ENCODE results near the gene NAT10. TPM values are rescaled to one million over a fixed set of nuclear protein-coding genes. Genes with fewer than 3 reads are reported as not detected.
"Not testable (repeated sequence)": the region's sequence is repeated elsewhere in the genome, so short reads cannot be mapped to it uniquely, and the experiment has no call there.

Gene NAT10
- total RNA-seq, 1 donor from 2014 or later, result 64.5 TPM

DNA sequence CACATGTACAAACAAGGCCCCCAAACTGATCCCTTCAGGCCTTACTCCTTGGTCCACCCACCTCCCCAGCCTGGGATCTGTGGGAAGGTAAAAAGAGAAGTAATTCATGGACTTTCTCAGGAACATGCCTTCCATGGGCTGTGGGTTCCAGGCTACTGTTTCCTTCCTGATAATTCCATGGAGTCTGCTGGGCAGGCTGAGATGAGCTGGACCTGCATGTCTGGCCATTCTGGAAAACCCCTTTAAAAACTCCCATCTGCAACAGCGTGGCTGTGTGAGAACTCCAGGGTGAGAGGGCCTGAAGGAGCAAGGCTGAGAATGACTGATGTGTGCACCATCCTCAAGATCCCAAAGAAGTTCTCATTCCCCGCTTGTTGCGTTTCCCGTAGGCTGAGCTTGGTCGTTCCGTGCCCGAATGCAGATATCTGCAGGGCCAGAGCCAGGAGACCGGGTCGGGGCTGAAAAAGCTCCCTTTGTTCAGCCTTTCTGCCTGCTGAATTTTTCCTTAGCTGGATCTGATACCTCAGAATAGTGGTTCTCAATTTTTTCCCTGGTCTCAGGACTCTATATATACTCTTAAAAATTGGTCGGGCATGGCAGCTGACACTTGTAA lies 72.9 kb downstream of the NAT10 start:
- Mint-ChIP-seq H3K27me3 (no peaks in the 10 kb centered on the region), H3K4me1 (ENCODE audit: low read depth) (peaks cover 1% of the 10 kb centered on the region), H3K4me3 (ENCODE audit: low read depth) (no peak overlapping the region), H3K36me3 (ENCODE audit: insufficient read depth) (no peaks in the 10 kb centered on the region), H3K9me3 (ENCODE audit: low read depth) (no peaks in the 10 kb centered on the region), H3K27ac (no peak overlapping the region)
- DNase-seq (ENCODE audit: low spot score, unreplicated experiment), result no peak
- TF ChIP-seq, protein P1, sequence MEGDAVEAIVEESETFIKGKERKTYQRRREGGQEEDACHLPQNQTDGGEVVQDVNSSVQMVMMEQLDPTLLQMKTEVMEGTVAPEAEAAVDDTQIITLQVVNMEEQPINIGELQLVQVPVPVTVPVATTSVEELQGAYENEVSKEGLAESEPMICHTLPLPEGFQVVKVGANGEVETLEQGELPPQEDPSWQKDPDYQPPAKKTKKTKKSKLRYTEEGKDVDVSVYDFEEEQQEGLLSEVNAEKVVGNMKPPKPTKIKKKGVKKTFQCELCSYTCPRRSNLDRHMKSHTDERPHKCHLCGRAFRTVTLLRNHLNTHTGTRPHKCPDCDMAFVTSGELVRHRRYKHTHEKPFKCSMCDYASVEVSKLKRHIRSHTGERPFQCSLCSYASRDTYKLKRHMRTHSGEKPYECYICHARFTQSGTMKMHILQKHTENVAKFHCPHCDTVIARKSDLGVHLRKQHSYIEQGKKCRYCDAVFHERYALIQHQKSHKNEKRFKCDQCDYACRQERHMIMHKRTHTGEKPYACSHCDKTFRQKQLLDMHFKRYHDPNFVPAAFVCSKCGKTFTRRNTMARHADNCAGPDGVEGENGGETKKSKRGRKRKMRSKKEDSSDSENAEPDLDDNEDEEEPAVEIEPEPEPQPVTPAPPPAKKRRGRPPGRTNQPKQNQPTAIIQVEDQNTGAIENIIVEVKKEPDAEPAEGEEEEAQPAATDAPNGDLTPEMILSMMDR (IDR thresholded peaks at IDR 0.05; ENCODE audit: unreplicated experiment), result no peak

DNA sequence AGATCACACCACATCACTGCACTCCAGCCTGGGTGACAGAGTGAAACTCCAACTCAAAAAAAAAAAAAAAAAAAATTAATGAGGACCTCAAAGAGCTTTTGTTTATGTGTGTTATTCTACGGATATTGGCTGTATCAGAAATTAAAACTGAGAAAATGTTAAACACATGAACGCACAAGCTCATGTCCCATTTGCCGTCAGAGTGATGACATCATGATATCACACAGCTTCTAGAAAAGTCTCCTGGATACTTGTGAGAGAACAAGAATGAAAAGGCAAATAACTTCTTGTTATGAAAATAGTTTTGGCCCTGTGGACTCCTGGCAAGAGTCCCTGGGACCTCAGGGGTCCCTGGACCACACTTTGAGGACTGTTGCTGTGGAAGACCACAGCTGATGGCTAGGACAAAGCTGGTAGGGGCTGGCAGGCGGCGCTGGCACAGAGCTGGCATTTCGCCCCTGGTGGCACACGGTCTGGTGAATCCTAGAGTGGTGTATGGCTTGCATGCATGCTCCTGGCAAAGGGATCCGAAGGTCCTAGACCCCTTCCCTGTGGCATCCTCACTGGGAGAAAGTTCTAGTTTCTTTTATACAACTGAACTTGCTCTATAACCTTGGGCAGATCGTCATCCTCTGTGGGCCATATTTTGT lies 73.7 kb downstream of the NAT10 start:
- no peak overlapping the region for H3K27ac Mint-ChIP-seq
- H3K4me1 Mint-ChIP-seq (ENCODE audit: low read depth), result peaks cover 1% of the 10 kb centered on the region
- TF ChIP-seq, protein P1 (IDR thresholded peaks at IDR 0.05; ENCODE audit: unreplicated experiment), result no peak
- H3K9me3 Mint-ChIP-seq (ENCODE audit: low read depth), result no peaks in the 10 kb centered on the region
- H3K36me3 Mint-ChIP-seq (ENCODE audit: insufficient read depth), result no peaks in the 10 kb centered on the region
- H3K4me3 Mint-ChIP-seq (ENCODE audit: low read depth), result no peak overlapping the region
- no peaks in the 10 kb centered on the region for H3K27me3 Mint-ChIP-seq
- DNase-seq (ENCODE audit: low spot score, unreplicated experiment), result no peak

DNA sequence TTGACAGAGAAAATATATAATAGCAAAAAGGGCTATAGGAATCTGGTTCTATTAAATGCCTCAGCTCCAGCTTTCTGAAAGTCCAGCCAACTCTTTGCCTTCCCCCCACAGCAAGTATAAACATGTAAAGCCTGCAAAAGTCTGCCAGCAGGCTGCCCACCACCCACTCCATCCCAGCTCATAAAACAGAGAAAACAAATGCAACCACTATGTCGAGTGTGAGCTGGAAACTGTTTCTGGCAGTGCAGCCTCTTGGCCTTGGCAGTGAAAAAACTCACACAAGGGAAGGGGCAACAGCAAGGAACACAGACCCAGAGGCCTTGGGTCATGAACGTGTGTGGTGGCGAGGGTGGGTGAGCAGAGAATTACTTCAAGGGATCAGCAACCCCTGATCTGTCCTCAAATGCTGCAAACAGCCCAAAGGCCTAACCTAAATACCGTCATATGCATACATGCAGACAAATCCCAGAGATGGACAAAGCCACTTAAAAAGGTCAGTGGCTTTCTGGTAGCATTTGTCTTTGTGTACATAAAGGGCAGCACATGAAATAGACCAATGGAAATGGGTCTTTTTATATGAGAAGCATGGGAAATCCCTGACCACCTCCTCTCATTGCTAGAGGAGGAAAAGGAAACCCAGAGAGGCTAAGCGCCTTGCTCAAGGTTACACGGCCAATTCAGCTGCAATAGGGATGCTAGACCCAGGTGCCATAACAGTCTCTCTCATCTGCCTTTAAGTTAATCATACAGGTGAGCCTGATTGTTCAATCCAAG lies 74.8 kb downstream of the NAT10 start:
- no peak for DNase-seq (ENCODE audit: low spot score, unreplicated experiment)
- TF ChIP-seq, protein P1 (IDR thresholded peaks at IDR 0.05; ENCODE audit: unreplicated experiment), result no peak
- no peak overlapping the region for H3K4me3 Mint-ChIP-seq (ENCODE audit: low read depth)
- no peak overlapping the region for H3K27ac Mint-ChIP-seq
- H3K4me1 Mint-ChIP-seq (ENCODE audit: low read depth), result peaks cover 2% of the 10 kb centered on the region
- no peaks in the 10 kb centered on the region for H3K36me3 Mint-ChIP-seq (ENCODE audit: insufficient read depth)
- H3K27me3 Mint-ChIP-seq, result no peaks in the 10 kb centered on the region
- no peaks in the 10 kb centered on the region for H3K9me3 Mint-ChIP-seq (ENCODE audit: low read depth)

DNA sequence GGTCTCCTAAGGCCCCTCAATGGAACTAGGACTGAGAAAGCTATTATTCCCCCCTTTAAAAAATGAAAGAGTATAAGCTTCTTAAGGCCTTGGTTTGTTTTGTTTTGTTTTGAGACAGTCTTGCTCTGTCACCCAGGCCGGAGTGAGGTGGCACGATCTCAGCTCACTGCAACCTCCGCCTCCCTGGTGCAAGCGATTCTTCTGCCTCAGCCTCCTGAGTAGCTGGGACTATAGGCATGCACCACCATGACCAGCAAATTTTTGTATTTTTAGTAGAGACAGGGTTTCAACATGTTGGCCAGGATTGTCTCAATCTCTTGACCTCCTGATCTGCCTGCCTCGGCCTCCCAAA lies 75.4 kb downstream of the NAT10 start:
- not testable (repeated sequence) for H3K9me3 Mint-ChIP-seq (ENCODE audit: low read depth); DNase-seq (ENCODE audit: low spot score, unreplicated experiment); H3K27me3 Mint-ChIP-seq; H3K36me3 Mint-ChIP-seq (ENCODE audit: insufficient read depth); H3K4me1 Mint-ChIP-seq (ENCODE audit: low read depth); H3K27ac Mint-ChIP-seq; H3K4me3 Mint-ChIP-seq (ENCODE audit: low read depth)

DNA sequence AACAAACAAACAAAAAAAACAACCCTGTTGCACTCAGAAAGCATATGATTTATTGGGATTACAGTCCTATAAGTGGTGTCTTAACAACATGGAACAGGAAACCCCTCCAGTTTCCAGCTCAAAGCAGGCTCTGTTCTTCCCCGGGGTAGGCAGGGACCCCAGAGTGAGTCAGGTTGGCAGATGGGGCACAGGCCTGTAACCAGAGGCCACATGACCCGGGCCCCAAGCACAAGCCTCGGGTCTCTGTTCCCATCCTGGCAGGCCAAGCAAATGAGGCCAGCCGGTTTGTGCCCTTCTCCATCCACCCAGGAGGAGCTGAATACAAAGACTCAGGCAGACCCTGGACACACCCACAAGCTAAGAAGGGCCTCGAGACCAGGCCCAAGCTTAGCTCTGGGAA lies 75.8 kb downstream of the NAT10 start:
- Mint-ChIP-seq H3K27ac (no peak overlapping the region), H3K27me3 (no peaks in the 10 kb centered on the region), H3K9me3 (ENCODE audit: low read depth) (no peaks in the 10 kb centered on the region), H3K36me3 (ENCODE audit: insufficient read depth) (no peaks in the 10 kb centered on the region), H3K4me3 (ENCODE audit: low read depth) (no peak overlapping the region), H3K4me1 (ENCODE audit: low read depth) (peaks cover 4% of the 10 kb centered on the region)
- no peak for DNase-seq (ENCODE audit: low spot score, unreplicated experiment)
- TF ChIP-seq, protein P1 (IDR thresholded peaks at IDR 0.05; ENCODE audit: unreplicated experiment), result no peak

All from progenitor cell of endocrine pancreas (in vitro differentiated cells).